HEK293 (cell line): Measurements from ENCODE around the gene BMPR2.
A peak's percentile ranks its signal among the peaks of the same experiment; 100 is the strongest.
"Not testable (repeated sequence)": the region's sequence is repeated elsewhere in the genome, so short reads cannot be mapped to it uniquely, and the experiment has no call there.

Experiments used
- CTCF ChIA-PET: fragments of 350-600 bp; formaldehyde crosslinking; extraction: SDS; loops from one replicate; lab custom pipeline; 2021; ENCODE audit warnings: antibody characterized with exemption; lab: Yijun Ruan, JAX
- POLR2A ChIA-PET: fragments of 300-600 bp; formaldehyde crosslinking; extraction: SDS; loops from one replicate; lab custom pipeline; 2020; ENCODE audit warnings: antibody characterized with exemption, inconsistent platforms; lab: Yijun Ruan, JAX
- H3K27ac ChIP-seq: fragments of 200-500 bp; sonication (Bioruptor generic); 2 replicates; pipeline ENCODE4 v1.5.1; 2014; ENCODE audit warnings: low read depth, low read length, control low read depth, inconsistent platforms; ENCODE audit errors: extremely low read depth
- H3K36me3 ChIP-seq, 2 experiments: fragments of 200-500 bp in 1 of 2; sonication (Bioruptor generic) in 1 of 2; 1 replicate in 1 of 2; 2 replicates in 1 of 2; pipeline ENCODE4 v1.5.1; 2014 to 2017; ENCODE audit warnings: inconsistent platforms in 2 of 2, low read length in 2 of 2; ENCODE audit not compliant: control insufficient read depth in 2 of 2, insufficient read depth in 1 of 2
- H3K4me1 ChIP-seq: fragments of 200-500 bp; sonication (Bioruptor generic); 2 replicates; pipeline ENCODE4 v1.5.1; 2014; ENCODE audit warnings: mild to moderate bottlenecking, low read length, inconsistent platforms; ENCODE audit not compliant: control insufficient read depth, insufficient read depth
- H3K4me3 ChIP-seq: 2 replicates; pipeline ENCODE4 v1.5.1; 2011; ENCODE audit warnings: low read depth, mild to moderate bottlenecking, control low read depth, low read length, moderate library complexity
- H3K9me3 ChIP-seq: fragments of 200-500 bp; sonication (Bioruptor generic); 2 replicates; pipeline ENCODE4 v1.5.1; 2014; ENCODE audit warnings: low read depth, low read length, inconsistent platforms; ENCODE audit not compliant: control insufficient read depth, insufficient read depth
- CTCF ChIP-seq: fragments of 450-650 bp; formaldehyde crosslinking; IDR thresholded peaks from 2 replicates; pipeline ENCODE4 v1.5.1; 2016; ENCODE audit warnings: missing biosample characterization, missing genetic modification characterization
- GLIS1 ChIP-seq: fragments of 450-650 bp; formaldehyde crosslinking; IDR thresholded peaks from 2 replicates; pipeline ENCODE4 v1.5.1; 2016; ENCODE audit warnings: missing biosample characterization, missing genetic modification characterization
- KLF1 ChIP-seq: fragments of 450-650 bp; formaldehyde crosslinking; IDR thresholded peaks from 2 replicates; pipeline ENCODE4 v1.5.1; 2016; ENCODE audit warnings: missing biosample characterization, missing genetic modification characterization
- KLF7 ChIP-seq: fragments of 450-650 bp; formaldehyde crosslinking; IDR thresholded peaks from 2 replicates; pipeline ENCODE4 v1.5.1; 2016; ENCODE audit warnings: missing biosample characterization, missing genetic modification characterization, borderline replicate concordance
- MEIS1 ChIP-seq: sonication (generic); formaldehyde crosslinking; IDR thresholded peaks from 2 replicates; pipeline ENCODE4 v1.8.1; 2022; ENCODE audit warnings: missing genetic modification reagents, mild to moderate bottlenecking, borderline replicate concordance
- MYNN ChIP-seq: fragments of 450-650 bp; formaldehyde crosslinking; IDR thresholded peaks from 2 replicates; pipeline ENCODE4 v1.5.1; 2016; ENCODE audit warnings: missing biosample characterization, missing genetic modification characterization, borderline replicate concordance
- OSR2 ChIP-seq: fragments of 450-650 bp; formaldehyde crosslinking; IDR thresholded peaks from 2 replicates; pipeline ENCODE4 v1.5.1; 2016; ENCODE audit warnings: missing biosample characterization, missing genetic modification characterization
- TRIM28 ChIP-seq: IDR thresholded peaks from 2 replicates; pipeline ENCODE4 v1.6.1; 2011; ENCODE audit warnings: low read length, control low read depth, borderline replicate concordance
- YY2 ChIP-seq: fragments of 450-650 bp; formaldehyde crosslinking; IDR thresholded peaks from 2 replicates; pipeline ENCODE4 v1.5.1; 2016; ENCODE audit warnings: missing biosample characterization, missing genetic modification characterization
- ZFHX2 ChIP-seq: fragments of 450-650 bp; formaldehyde crosslinking; conservative IDR thresholded peaks from 2 replicates; pipeline ENCODE4 v1.5.1; 2016; ENCODE audit warnings: missing biosample characterization, missing genetic modification characterization
- ZNF114 ChIP-seq: fragments of 450-650 bp; formaldehyde crosslinking; IDR thresholded peaks from 2 replicates; pipeline ENCODE4 v1.5.0; 2017; ENCODE audit warnings: missing biosample characterization, missing genetic modification characterization
- ZNF121 ChIP-seq: fragments of 450-650 bp; formaldehyde crosslinking; IDR thresholded peaks from 2 replicates; pipeline ENCODE4 v1.5.1; 2016; ENCODE audit warnings: missing biosample characterization, missing genetic modification characterization
- ZNF2 ChIP-seq: fragments of 450-650 bp; formaldehyde crosslinking; IDR thresholded peaks from 2 replicates; pipeline ENCODE4 v1.5.1; 2016; ENCODE audit warnings: missing biosample characterization, missing genetic modification characterization
- ZNF239 ChIP-seq: fragments of 450-650 bp; formaldehyde crosslinking; IDR thresholded peaks from 2 replicates; pipeline ENCODE4 v1.5.1; 2016; ENCODE audit warnings: missing biosample characterization, missing genetic modification characterization
- ZNF335 ChIP-seq: fragments of 450-650 bp; formaldehyde crosslinking; conservative IDR thresholded peaks from 2 replicates; pipeline ENCODE4 v1.5.1; 2016; ENCODE audit warnings: missing biosample characterization, missing genetic modification characterization
- ZNF366 ChIP-seq: fragments of 450-650 bp; formaldehyde crosslinking; conservative IDR thresholded peaks from 2 replicates; pipeline ENCODE4 v1.5.1; 2016; ENCODE audit warnings: missing biosample characterization, missing genetic modification characterization
- ZNF394 ChIP-seq: fragments of 450-650 bp; formaldehyde crosslinking; IDR thresholded peaks from 2 replicates; pipeline ENCODE4 v1.5.1; 2016; ENCODE audit warnings: missing biosample characterization, missing genetic modification characterization, mild to moderate bottlenecking, moderate library complexity, borderline replicate concordance
- ZNF580 ChIP-seq: fragments of 450-650 bp; formaldehyde crosslinking; IDR thresholded peaks from 2 replicates; pipeline ENCODE4 v1.5.1; 2016; ENCODE audit warnings: missing biosample characterization, missing genetic modification characterization
- ZNF600 ChIP-seq: fragments of 450-650 bp; formaldehyde crosslinking; IDR thresholded peaks from 2 replicates; pipeline ENCODE4 v1.5.1; 2016; ENCODE audit warnings: missing biosample characterization, missing genetic modification characterization
- ZNF623 ChIP-seq: fragments of 450-650 bp; formaldehyde crosslinking; IDR thresholded peaks from 2 replicates; pipeline ENCODE4 v1.5.1; 2016; ENCODE audit warnings: missing biosample characterization, missing genetic modification characterization
- ZNF626 ChIP-seq: fragments of 450-650 bp; sonication (Bioruptor Pico); formaldehyde crosslinking; IDR thresholded peaks from 2 replicates; pipeline ENCODE4 v1.5.1; 2018; ENCODE audit warnings: missing biosample characterization, missing genetic modification characterization, inconsistent platforms
- ZNF629 ChIP-seq: fragments of 450-650 bp; formaldehyde crosslinking; IDR thresholded peaks from 2 replicates; pipeline ENCODE4 v1.5.1; 2017; ENCODE audit warnings: missing biosample characterization, missing genetic modification characterization
- ZNF76 ChIP-seq: fragments of 450-650 bp; formaldehyde crosslinking; IDR thresholded peaks from 2 replicates; pipeline ENCODE4; 2016; ENCODE audit warnings: low read depth, missing biosample characterization, missing genetic modification characterization, borderline replicate concordance
- TF ChIP-seq, protein P1 (sequence below): fragments of 450-650 bp; formaldehyde crosslinking; IDR thresholded peaks from 2 replicates; pipeline ENCODE4 v1.5.1; 2016; ENCODE audit warnings: missing biosample characterization, missing genetic modification characterization
- TF ChIP-seq, protein P2 (sequence below): fragments of 450-650 bp; formaldehyde crosslinking; IDR thresholded peaks from 2 replicates; pipeline ENCODE4 v1.5.1; 2017; ENCODE audit warnings: missing biosample characterization, missing genetic modification characterization

BMPR2 gene

DNA sequence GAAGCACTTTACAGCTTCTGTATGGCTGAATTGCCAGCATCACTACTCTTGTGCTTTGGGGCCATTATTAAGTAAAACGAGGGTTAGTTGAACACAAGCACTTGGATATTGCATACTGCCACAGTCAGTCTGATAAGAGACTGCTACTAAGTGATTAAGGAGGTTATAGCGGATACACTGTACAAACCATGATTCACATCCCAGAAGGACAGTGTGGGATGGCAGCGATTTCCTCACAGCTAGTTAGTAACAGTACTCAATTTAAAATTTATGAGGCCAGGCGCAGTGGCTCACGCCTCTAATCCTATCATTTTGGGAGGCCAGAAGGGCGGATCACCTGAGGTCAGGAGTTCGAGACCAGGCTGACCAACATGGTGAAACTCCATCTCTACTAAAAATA is 2.6 kb upstream of the BMPR2 start (continued):
- TF ChIP-seq ZNF2 (tag by site-specific recombination) (0 out of 2 replicates have a peak, but pooled peaks have one; percentile 45), OSR2 (peak; percentile 77), ZNF600 (tag by site-specific recombination) (0 out of 2 replicates have a peak, but pooled peaks have one; percentile 10), ZNF114 (tag by site-specific recombination) (no peak)

GRCh38 chr2:202374383-202374782 is 1.7 kb upstream of the BMPR2 start:
- POLR2A ChIA-PET: interaction anchor here (0.9 kb wide), 1 partner anchor 8 kb away, joined by 3 read pairs; no protein-coding TSS in a partner anchor
- H3K36me3 ChIP-seq, H3K4me3 ChIP-seq, H3K9me3 ChIP-seq, H3K4me1 ChIP-seq: not testable (repeated sequence)
- CTCF ChIA-PET: interaction anchor here (0.6 to 2.0 kb wide), 3 partner anchors 47 to 95 kb away, joined by 3 to 4 read pairs (median 3); no protein-coding TSS in a partner anchor
- TF ChIP-seq, protein P1, sequence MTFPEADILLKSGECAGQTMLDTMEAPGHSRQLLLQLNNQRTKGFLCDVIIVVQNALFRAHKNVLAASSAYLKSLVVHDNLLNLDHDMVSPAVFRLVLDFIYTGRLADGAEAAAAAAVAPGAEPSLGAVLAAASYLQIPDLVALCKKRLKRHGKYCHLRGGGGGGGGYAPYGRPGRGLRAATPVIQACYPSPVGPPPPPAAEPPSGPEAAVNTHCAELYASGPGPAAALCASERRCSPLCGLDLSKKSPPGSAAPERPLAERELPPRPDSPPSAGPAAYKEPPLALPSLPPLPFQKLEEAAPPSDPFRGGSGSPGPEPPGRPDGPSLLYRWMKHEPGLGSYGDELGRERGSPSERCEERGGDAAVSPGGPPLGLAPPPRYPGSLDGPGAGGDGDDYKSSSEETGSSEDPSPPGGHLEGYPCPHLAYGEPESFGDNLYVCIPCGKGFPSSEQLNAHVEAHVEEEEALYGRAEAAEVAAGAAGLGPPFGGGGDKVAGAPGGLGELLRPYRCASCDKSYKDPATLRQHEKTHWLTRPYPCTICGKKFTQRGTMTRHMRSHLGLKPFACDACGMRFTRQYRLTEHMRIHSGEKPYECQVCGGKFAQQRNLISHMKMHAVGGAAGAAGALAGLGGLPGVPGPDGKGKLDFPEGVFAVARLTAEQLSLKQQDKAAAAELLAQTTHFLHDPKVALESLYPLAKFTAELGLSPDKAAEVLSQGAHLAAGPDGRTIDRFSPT (tag by site-specific recombination): 0 out of 2 replicates have a peak, but pooled peaks have one; percentile 13
- TF ChIP-seq KLF1 (tag by site-specific recombination): 0 out of 2 replicates have a peak, but pooled peaks have one; percentile 50
- TF ChIP-seq ZNF580: 0 out of 2 replicates have a peak, but pooled peaks have one; percentile 14
- 0 out of 2 replicates have a peak, but pooled peaks have one; percentile 33 for TF ChIP-seq ZNF121
- peak overlapping the region; percentile 99; the same call in 1 of the 2 replicates for H3K27ac ChIP-seq

- Histone ChIP-seq H3K4me3 (peak overlapping the region; percentile 48), H3K9me3 (no peaks in the 10 kb centered on the region), H3K36me3 (no peaks in the 10 kb centered on the region), H3K4me1 (peaks cover 8% of the 10 kb centered on the region; the same call in 1 of the 2 replicates), H3K27ac (peak overlapping the region; percentile 99)
- ChIA-PET CTCF (interaction anchor here (0.6 to 2.0 kb wide), 3 partner anchors 46 to 96 kb away, joined by 3 to 4 read pairs (median 3); no protein-coding TSS in a partner anchor), POLR2A (interaction anchor here (0.9 kb wide), 1 partner anchor 9 kb away, joined by 3 read pairs; no protein-coding TSS in a partner anchor)
- TF ChIP-seq GLIS1 (tag by site-specific recombination) (peak; percentile 86), ZNF366 (peak; percentile 15; the same call in 1 of the 2 replicates), ZNF76 (peak; percentile 11; the same call in 1 of the 2 replicates), ZNF239 (tag by site-specific recombination) (no peak), MYNN (tag by site-specific recombination) (peak; percentile 92), CTCF (peak; percentile 59), ZNF335 (tag by site-specific recombination) (no peak; the same call in 1 of the 2 replicates), ZNF626 (no peak), ZNF623 (no peak), ZFHX2 (tag by site-specific recombination) (peak; percentile 92), MEIS1 (CRISPR knock-in tag) (no peak), KLF7 (tag by site-specific recombination) (no peak), ZNF629 (tag by site-specific recombination) (no peak), YY2 (tag by site-specific recombination) (peak; percentile 48; the same call in 1 of the 2 replicates), TRIM28 (peak; percentile 76), ZNF394 (no peak)
- TF ChIP-seq, protein P2, sequence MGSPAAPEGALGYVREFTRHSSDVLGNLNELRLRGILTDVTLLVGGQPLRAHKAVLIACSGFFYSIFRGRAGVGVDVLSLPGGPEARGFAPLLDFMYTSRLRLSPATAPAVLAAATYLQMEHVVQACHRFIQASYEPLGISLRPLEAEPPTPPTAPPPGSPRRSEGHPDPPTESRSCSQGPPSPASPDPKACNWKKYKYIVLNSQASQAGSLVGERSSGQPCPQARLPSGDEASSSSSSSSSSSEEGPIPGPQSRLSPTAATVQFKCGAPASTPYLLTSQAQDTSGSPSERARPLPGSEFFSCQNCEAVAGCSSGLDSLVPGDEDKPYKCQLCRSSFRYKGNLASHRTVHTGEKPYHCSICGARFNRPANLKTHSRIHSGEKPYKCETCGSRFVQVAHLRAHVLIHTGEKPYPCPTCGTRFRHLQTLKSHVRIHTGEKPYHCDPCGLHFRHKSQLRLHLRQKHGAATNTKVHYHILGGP (tag by site-specific recombination): peak; percentile 44; the same call in 1 of the 2 replicates
Measured at GRCh38 chr2:202375033-202375608, 1.0 kb upstream of the BMPR2 start.
